H1 (cell line): ENCODE measurements around the gene CTNND2.

Experiments
- ASH2L ChIP-seq: fragments of 200-600, 300-600 bp; sonication (generic); IDR thresholded peaks from one replicate; pipeline ENCODE4 v1.7.1; 2017; ENCODE audit warnings: low read length
- CHD2 ChIP-seq: IDR thresholded peaks from 2 replicates; pipeline ENCODE4 v1.6.1; 2012; ENCODE audit warnings: low read length, improper control_type of control experiment
- CTCF ChIP-seq, 3 experiments: IDR thresholded peaks; 1 replicate in 2 of 3; 2 replicates in 1 of 3; pipeline versions ENCODE4 v1.5.1 to v1.6.1; 2011; ENCODE audit warnings: low read length in 3 of 3, mild to moderate bottlenecking in 3 of 3, inconsistent platforms in 2 of 3, low read depth in 1 of 3, moderate library complexity in 1 of 3; ENCODE audit not compliant: insufficient read depth in 1 of 3; ENCODE audit errors: control extremely low read depth in 1 of 3
- MAX ChIP-seq: IDR thresholded peaks from 2 replicates; pipeline ENCODE4 v1.6.1; 2012; ENCODE audit warnings: inconsistent platforms
- POLR2A ChIP-seq, 2 experiments: IDR thresholded peaks; 1 replicate in 1 of 2; 2 replicates in 1 of 2; pipeline ENCODE4 v1.6.1; 2011; ENCODE audit warnings: low read depth in 2 of 2, low read length in 2 of 2, mild to moderate bottlenecking in 2 of 2; ENCODE audit errors: control extremely low read depth in 1 of 2
- RAD21 ChIP-seq, 2 experiments: IDR thresholded peaks in 1 of 2; conservative IDR thresholded peaks in 1 of 2; 2 replicates each; pipeline ENCODE4 v1.6.1; 2011; ENCODE audit warnings: low read depth in 2 of 2, low read length in 2 of 2, improper control_type of control experiment in 1 of 2, inconsistent platforms in 1 of 2, mild to moderate bottlenecking in 1 of 2, moderate library complexity in 1 of 2
- USF2 ChIP-seq: IDR thresholded peaks from 2 replicates; pipeline ENCODE4 v1.6.1; 2011; ENCODE audit warnings: low read length, improper control_type of control experiment

- TF ChIP-seq CTCF (IDR thresholded peaks at IDR 0.05; ENCODE audit: control extremely low read depth in 1 of 3, insufficient read depth in 1 of 3, low read depth in 1 of 3, low read length in 3 of 3), result no peak
- TF ChIP-seq POLR2A (IDR thresholded peaks at IDR 0.05; ENCODE audit: control extremely low read depth in 1 of 2, low read depth in 2 of 2, low read length in 2 of 2), result no peak
- no peak for TF ChIP-seq RAD21 (IDR thresholded peaks at IDR 0.05 in 1 of 2, conservative IDR thresholded peaks at IDR 0.05 in 1 of 2; ENCODE audit: low read depth in 2 of 2, low read length in 2 of 2)
- TF ChIP-seq ASH2L, result no peak
- TF ChIP-seq CHD2, result no peak
- TF ChIP-seq USF2, result no peak
- no peak for TF ChIP-seq MAX
These were observed 454.3 kb downstream of the CTNND2 start for GRCh38 chr5:11449966-11450365.
